Nephron (organoid): ENCODE results near the gene CTXN3.

Source experiments
- H3K27ac Mint-ChIP-seq, 3 experiments: 2 replicates each; pipeline ENCODE4 v1.8.0; 2020; ENCODE audit warnings: mixed read lengths in 3 of 3, mild to moderate bottlenecking in 2 of 3, moderate library complexity in 1 of 3
- H3K27me3 Mint-ChIP-seq: 2 replicates; pipeline ENCODE4 v1.8.0; 2021; ENCODE audit warnings: low read depth, mild to moderate bottlenecking, moderate library complexity, mixed read lengths
- H3K36me3 Mint-ChIP-seq: 2 replicates; pipeline ENCODE4 v1.8.0; 2020; ENCODE audit warnings: low read depth, mixed read lengths
- H3K4me1 Mint-ChIP-seq: 2 replicates; pipeline ENCODE4 v1.8.0; 2020; ENCODE audit warnings: mixed read lengths
- H3K4me3 Mint-ChIP-seq, 3 experiments: 2 replicates each; pipeline ENCODE4 v1.8.0; 2020; ENCODE audit warnings: mild to moderate bottlenecking in 3 of 3, mixed read lengths in 3 of 3, moderate library complexity in 2 of 3
- H3K9me3 Mint-ChIP-seq: 2 replicates; pipeline ENCODE4 v1.8.0; 2020; ENCODE audit warnings: mixed read lengths
- TF ChIP-seq, protein P1 (sequence below), 3 experiments: fragments of 200-600 bp; sonication (generic); IDR thresholded peaks; one replicate each; pipeline ENCODE4 v1.5.0; 2021; ENCODE audit warnings: antibody characterized with exemption in 3 of 3; ENCODE audit not compliant: unreplicated experiment in 3 of 3

Gene CTXN3

GRCh38 chr5:127656825-127657224 lies 7.9 kb downstream of the CTXN3 start:
- H3K4me3 Mint-ChIP-seq: no peak overlapping the region
- TF ChIP-seq, protein P1, sequence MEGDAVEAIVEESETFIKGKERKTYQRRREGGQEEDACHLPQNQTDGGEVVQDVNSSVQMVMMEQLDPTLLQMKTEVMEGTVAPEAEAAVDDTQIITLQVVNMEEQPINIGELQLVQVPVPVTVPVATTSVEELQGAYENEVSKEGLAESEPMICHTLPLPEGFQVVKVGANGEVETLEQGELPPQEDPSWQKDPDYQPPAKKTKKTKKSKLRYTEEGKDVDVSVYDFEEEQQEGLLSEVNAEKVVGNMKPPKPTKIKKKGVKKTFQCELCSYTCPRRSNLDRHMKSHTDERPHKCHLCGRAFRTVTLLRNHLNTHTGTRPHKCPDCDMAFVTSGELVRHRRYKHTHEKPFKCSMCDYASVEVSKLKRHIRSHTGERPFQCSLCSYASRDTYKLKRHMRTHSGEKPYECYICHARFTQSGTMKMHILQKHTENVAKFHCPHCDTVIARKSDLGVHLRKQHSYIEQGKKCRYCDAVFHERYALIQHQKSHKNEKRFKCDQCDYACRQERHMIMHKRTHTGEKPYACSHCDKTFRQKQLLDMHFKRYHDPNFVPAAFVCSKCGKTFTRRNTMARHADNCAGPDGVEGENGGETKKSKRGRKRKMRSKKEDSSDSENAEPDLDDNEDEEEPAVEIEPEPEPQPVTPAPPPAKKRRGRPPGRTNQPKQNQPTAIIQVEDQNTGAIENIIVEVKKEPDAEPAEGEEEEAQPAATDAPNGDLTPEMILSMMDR (IDR thresholded peaks at IDR 0.05; ENCODE audit: unreplicated experiment in 3 of 3): no peak
- H3K27me3 Mint-ChIP-seq: no peaks in the 10 kb centered on the region
- H3K36me3 Mint-ChIP-seq: no peaks in the 10 kb centered on the region
- peaks cover 30% of the 10 kb centered on the region for H3K4me1 Mint-ChIP-seq
- no peak overlapping the region for H3K27ac Mint-ChIP-seq
- no peaks in the 10 kb centered on the region for H3K9me3 Mint-ChIP-seq

- Mint-ChIP-seq H3K4me3 (no peak overlapping the region), H3K9me3 (no peaks in the 10 kb centered on the region), H3K27me3 (no peaks in the 10 kb centered on the region), H3K36me3 (no peaks in the 10 kb centered on the region), H3K4me1 (peaks cover 35% of the 10 kb centered on the region), H3K27ac (peak overlapping the region; percentile 18 to 35 (median 24))
- TF ChIP-seq, protein P1 (IDR thresholded peaks at IDR 0.05; ENCODE audit: unreplicated experiment in 3 of 3): no peak
Observed at GRCh38 chr5:127660047-127660733, 11.3 kb downstream of the CTXN3 start.

- TF ChIP-seq, protein P1 (IDR thresholded peaks at IDR 0.05; ENCODE audit: unreplicated experiment in 3 of 3): no peak
- Mint-ChIP-seq H3K9me3 (no peaks in the 10 kb centered on the region), H3K27me3 (no peaks in the 10 kb centered on the region), H3K27ac (no peak overlapping the region), H3K4me3 (no peak overlapping the region), H3K36me3 (no peaks in the 10 kb centered on the region), H3K4me1 (peaks cover 54% of the 10 kb centered on the region)
Observed at GRCh38 chr5:127664093-127664492, 15.2 kb downstream of the CTXN3 start.

GRCh38 chr5:127665641-127666040 lies 16.8 kb downstream of the CTXN3 start:
- TF ChIP-seq, protein P1 (IDR thresholded peaks at IDR 0.05; ENCODE audit: unreplicated experiment in 3 of 3): no peak
- H3K27me3 Mint-ChIP-seq: no peaks in the 10 kb centered on the region
- no peak overlapping the region for H3K4me3 Mint-ChIP-seq
- peaks cover 41% of the 10 kb centered on the region for H3K4me1 Mint-ChIP-seq
- H3K9me3 Mint-ChIP-seq: no peaks in the 10 kb centered on the region
- H3K27ac Mint-ChIP-seq: no peak overlapping the region
- no peaks in the 10 kb centered on the region for H3K36me3 Mint-ChIP-seq

- Mint-ChIP-seq H3K36me3 (no peaks in the 10 kb centered on the region), H3K4me1 (peaks cover 40% of the 10 kb centered on the region), H3K9me3 (no peaks in the 10 kb centered on the region), H3K27me3 (no peaks in the 10 kb centered on the region), H3K27ac (peak overlapping the region; percentile 42 to 81 (median 48)), H3K4me3 (no peak overlapping the region)
- TF ChIP-seq, protein P1 (IDR thresholded peaks at IDR 0.05; ENCODE audit: unreplicated experiment in 3 of 3): no peak
Observed at GRCh38 chr5:127666043-127666716, 17.3 kb downstream of the CTXN3 start.
